CD14-positive monocyte (primary cell): Measurements from ENCODE around the gene MLN. TPM values are rescaled to one million over a fixed set of nuclear protein-coding genes. Genes with fewer than 3 reads are reported as not detected.

Source experiments
- DNase-seq, 3 donors: peaks; one replicate each; pipeline ENCODE4 v3.0.0-alpha.2; 2011 to 2022
- H2AFZ ChIP-seq: 2 replicates; pipeline ENCODE4 v1.6.0; 2012; ENCODE audit warnings: mild to moderate bottlenecking, low read depth, low read length, inconsistent platforms; ENCODE audit not compliant: insufficient read depth, poor library complexity, severe bottlenecking
- H3K27ac ChIP-seq, 2 donors: 1 replicate in 1 of 2; 2 replicates in 1 of 2; pipeline ENCODE4 v1.5.1; 2012 to 2013; ENCODE audit warnings: low read length in 2 of 2, control low read depth in 1 of 2, inconsistent platforms in 1 of 2, low read depth in 1 of 2, mild to moderate bottlenecking in 1 of 2
- H3K27me3 ChIP-seq, 2 donors: one replicate each; pipeline versions ENCODE4 v1.6.0 to v1.6.1; 2011 to 2013; ENCODE audit warnings: low read length in 2 of 2; ENCODE audit not compliant: control insufficient read depth in 2 of 2, insufficient read depth in 2 of 2
- H3K36me3 ChIP-seq, 2 donors: replicated peaks in 1 of 2; 1 replicate in 1 of 2; 2 replicates in 1 of 2; pipeline versions ENCODE4 v1.5.1 to v1.6.1; 2012 to 2013; ENCODE audit warnings: low read length in 2 of 2, control low read depth in 1 of 2, inconsistent platforms in 1 of 2, mild to moderate bottlenecking in 1 of 2; ENCODE audit not compliant: insufficient read depth in 2 of 2, control insufficient read depth in 1 of 2
- H3K4me1 ChIP-seq, 2 donors: 1 replicate in 1 of 2; 2 replicates in 1 of 2; pipeline versions ENCODE4 v1.5.1 to v1.6.1; 2012 to 2013; ENCODE audit warnings: low read length in 2 of 2, control low read depth in 1 of 2, inconsistent platforms in 1 of 2, mild to moderate bottlenecking in 1 of 2, moderate library complexity in 1 of 2; ENCODE audit not compliant: insufficient read depth in 2 of 2, control insufficient read depth in 1 of 2
- H3K4me2 ChIP-seq: replicated peaks from 2 replicates; pipeline ENCODE3; 2012; ENCODE audit warnings: low read length, moderate library complexity, mild to moderate bottlenecking; ENCODE audit not compliant: poor library complexity, severe bottlenecking; ENCODE audit errors: extremely low read depth
- H3K4me3 ChIP-seq, 3 experiments: fragments of 200-600 bp in 1 of 3; sonication (generic) in 1 of 3; replicated peaks in 1 of 3; 1 replicate in 2 of 3; 2 replicates in 1 of 3; pipeline ENCODE4 v1.5.1; 2011 to 2013; ENCODE audit warnings: low read length in 3 of 3, mild to moderate bottlenecking in 3 of 3, control low read depth in 2 of 3, low read depth in 2 of 3, inconsistent platforms in 1 of 3, moderate library complexity in 1 of 3
- H3K79me2 ChIP-seq: 2 replicates; pipeline ENCODE4 v1.6.0; 2012; ENCODE audit warnings: mild to moderate bottlenecking, control low read depth, inconsistent platforms, low read length, moderate library complexity; ENCODE audit not compliant: insufficient read depth
- H3K9ac ChIP-seq: 2 replicates; pipeline ENCODE4 v1.6.0; 2017; ENCODE audit warnings: low read length, mild to moderate bottlenecking; ENCODE audit not compliant: insufficient read depth, poor library complexity, severe bottlenecking
- H3K9me3 ChIP-seq, 2 donors: replicated peaks in 1 of 2; 1 replicate in 1 of 2; 2 replicates in 1 of 2; pipeline versions ENCODE4 v1.5.1 to v1.6.1; 2012 to 2013; ENCODE audit warnings: low read length in 2 of 2, control low read depth in 1 of 2; ENCODE audit not compliant: control insufficient read depth in 1 of 2, insufficient read depth in 1 of 2
- H4K20me1 ChIP-seq: 2 replicates; pipeline ENCODE4 v1.6.0; 2012; ENCODE audit warnings: mild to moderate bottlenecking, low read length, control low read depth, moderate library complexity; ENCODE audit not compliant: insufficient read depth
- H3K27ac Mint-ChIP-seq, 7 donors: one replicate each; pipeline ENCODE4 v1.8.0; 2020; ENCODE audit warnings: mild to moderate bottlenecking in 7 of 7, mixed read lengths in 7 of 7, moderate library complexity in 6 of 7, inconsistent platforms in 2 of 7
- H3K27me3 Mint-ChIP-seq, 3 donors: one replicate each; pipeline ENCODE4 v1.8.0; 2021 to 2022; ENCODE audit warnings: low read depth in 3 of 3, mild to moderate bottlenecking in 3 of 3, mixed read lengths in 3 of 3, moderate library complexity in 3 of 3, inconsistent platforms in 1 of 3
- H3K36me3 Mint-ChIP-seq, 2 donors: one replicate each; pipeline ENCODE4 v1.8.0; 2020; ENCODE audit warnings: mixed read lengths in 2 of 2, inconsistent platforms in 1 of 2, mild to moderate bottlenecking in 1 of 2
- H3K4me1 Mint-ChIP-seq: one replicate; pipeline ENCODE4 v1.8.0; 2020; ENCODE audit warnings: mild to moderate bottlenecking, mixed read lengths
- H3K4me3 Mint-ChIP-seq, 2 donors: one replicate each; pipeline ENCODE4 v1.8.0; 2020; ENCODE audit warnings: mild to moderate bottlenecking in 2 of 2, mixed read lengths in 2 of 2, moderate library complexity in 1 of 2
- H3K9me3 Mint-ChIP-seq, 7 donors: one replicate each; pipeline ENCODE4 v1.8.0; 2020 to 2022; ENCODE audit warnings: mixed read lengths in 7 of 7, mild to moderate bottlenecking in 6 of 7, moderate library complexity in 6 of 7, inconsistent platforms in 2 of 7
- CTCF ChIP-seq: fragments of 200-600 bp; IDR thresholded peaks from one replicate; pipeline ENCODE4 v1.8.0; 2022; ENCODE audit warnings: antibody characterized with exemption, mild to moderate bottlenecking
- WGBS: methylation state at CpG from one replicate; pipeline ENCODE4 v1.1.5; 2013; ENCODE audit warnings: missing lambda C conversion rate; ENCODE audit not compliant: insufficient coverage; 5-methylcytosine and 5-hydroxymethylcytosine counted together
- intact Hi-C, 2 donors: fragments of 100-400 bp; cut with micrococcal nuclease; formaldehyde crosslinking; loops; one replicate each; pipeline versions ENCODE4 v1.15.0 to v1.15.1; 2023
- polyA plus RNA-seq, 3 donors: library from polyadenylated mRNA; depleted of rRNA in 1 of 3; unstranded in 2 of 3; stranded (reverse) in 1 of 3; fragments of 300-500 nt in 2 of 3; fragments of >200 nt in 1 of 3; fragmentation: Illumina TruSeq in 2 of 3; gene quantifications; 1 replicate in 2 of 3; 2 replicates in 1 of 3; pipeline ENCODE4 v1.2.3, GENCODE V29; 2012 to 2021

MLN gene
- polyA plus RNA-seq, 3 donors = not detected

GRCh38 chr6:33788694-33789549 lies 14.9 kb downstream of the MLN start, which contains the start of gene LEMD2:
LEMD2 (minus strand) TSS chr6:33789130; CDS start chr6:33789116, 14 bp downstream.
- peaks cover 0 to 14% of the 10 kb centered on the region in 2 donors for H3K27me3 ChIP-seq
- 3% methylated on average over 79 of the region's 86 CpGs for WGBS
- peaks cover 18 to 28% of the 10 kb centered on the region in 2 donors for H3K4me1 ChIP-seq
- H3K4me1 Mint-ChIP-seq = peaks cover 37% of the 10 kb centered on the region
- peak within 1 kb of the TSS; percentile 46 to 84 (median 81) for H3K4me3 ChIP-seq
- peak within 1 kb of the TSS; percentile 99 for H3K9ac ChIP-seq
- H3K27ac ChIP-seq = peak within 1 kb of the TSS; percentile 84 to 91
- H3K36me3 ChIP-seq = peaks cover 13 to 29% of the 10 kb centered on the region in 2 donors
- peak within 1 kb of the TSS; percentile 87 for H3K4me2 ChIP-seq
- peaks cover 9 to 13% (median 12%) of the 10 kb centered on the region in 3 donors for H3K27me3 Mint-ChIP-seq
- no peaks in the 10 kb centered on the region for H3K9me3 ChIP-seq
- H3K79me2 ChIP-seq = peaks cover 49% of the 10 kb centered on the region
- intact Hi-C loops = loop anchor here in 1 of 2 donors (5.0 kb wide), 1 partner anchor 638 kb away; the partner anchor contains the start of gene RPS10
- TF ChIP-seq CTCF = peak; percentile 8
- peak within 1 kb of the TSS; percentile 94 to 100 (median 98) for H3K27ac Mint-ChIP-seq
- peak within 1 kb of the TSS; percentile 77 for H2AFZ ChIP-seq
- peaks cover 0 to 1% (median 0%) of the 10 kb centered on the region in 7 donors for H3K9me3 Mint-ChIP-seq
- H3K36me3 Mint-ChIP-seq = peaks cover 26% of the 10 kb centered on the region in 2 donors
- peaks cover 39% of the 10 kb centered on the region for H4K20me1 ChIP-seq
- peak within 1 kb of the TSS; percentile 96 to 97 for H3K4me3 Mint-ChIP-seq
- peak; percentile 84 to 93 (median 92) for DNase-seq

GRCh38 chr6:33787954-33788693 lies 15.7 kb downstream of the MLN start:
- peaks cover 57% of the 10 kb centered on the region for H3K79me2 ChIP-seq
- peaks cover 47% of the 10 kb centered on the region for H4K20me1 ChIP-seq
- peak overlapping the region; percentile 40 for H2AFZ ChIP-seq
- Mint-ChIP-seq H3K4me1 (peaks cover 37% of the 10 kb centered on the region), H3K27ac (peak overlapping the region; percentile 94 to 100 (median 98)), H3K27me3 (peaks cover 2 to 8% (median 4%) of the 10 kb centered on the region in 3 donors), H3K36me3 (peaks cover 34% of the 10 kb centered on the region in 2 donors), H3K4me3 (peak overlapping the region; percentile 96 to 97), H3K9me3 (peaks cover 0 to 1% (median 0%) of the 10 kb centered on the region in 7 donors)
- H3K4me1 ChIP-seq = peaks cover 18 to 28% of the 10 kb centered on the region in 2 donors
- intact Hi-C loops = loop anchor here in 1 of 2 donors (5.0 kb wide), 1 partner anchor 639 kb away; the partner anchor contains the start of gene RPS10
- H3K4me2 ChIP-seq = peak overlapping the region; percentile 87
- peak overlapping the region; percentile 46 to 84 (median 81) for H3K4me3 ChIP-seq
- under 1% methylated on average over 53 of the region's 53 CpGs for WGBS
- H3K36me3 ChIP-seq = peaks cover 21 to 37% of the 10 kb centered on the region in 2 donors
- H3K9me3 ChIP-seq = no peaks in the 10 kb centered on the region
- TF ChIP-seq CTCF = no peak
- peak overlapping the region; percentile 84 to 91 for H3K27ac ChIP-seq
- peak overlapping the region; percentile 99 for H3K9ac ChIP-seq
- H3K27me3 ChIP-seq = peaks cover 0 to 6% of the 10 kb centered on the region in 2 donors
- peak; percentile 86 to 90 (median 88) for DNase-seq
